GM18858 (cell line): ENCODE results near the gene ABHD16A.

Experiments
- ATAC-seq: cut with Tn5 transposase; IDR thresholded peaks from one replicate; pipeline ENCODE4 v1.9.1; 2021; ENCODE audit not compliant: unreplicated experiment

Gene ABHD16A

GRCh38 chr6:31642798-31643570 lies 60.1 kb downstream of the ABHD16A start:
- no peak for ATAC-seq

GRCh38 chr6:31641370-31641769 lies 61.8 kb downstream of the ABHD16A start:
- ATAC-seq, result no peak

GRCh38 chr6:31640612-31641011 lies 62.5 kb downstream of the ABHD16A start:
- ATAC-seq, result no peak

GRCh38 chr6:31639449-31639861 lies 63.7 kb downstream of the ABHD16A start:
- ATAC-seq, result no peak

- no peak for ATAC-seq
Observed at GRCh38 chr6:31639043-31639442, 64.1 kb downstream of the ABHD16A start.
